SK-N-SH treated with all-trans-retinoic acid at 6 μM for 48 hours (cell line): ENCODE measurements around the gene TSHZ1.

Source experiments
- CREB5 ChIP-seq: fragments of 250-450 bp; sonication (Bioruptor Pico); IDR thresholded peaks from 2 replicates; pipeline ENCODE4 v1.5.1; 2020; ENCODE audit warnings: low read depth, mild to moderate bottlenecking, moderate library complexity
- CSRNP3 ChIP-seq: fragments of 250-450 bp; sonication (Bioruptor Pico); IDR thresholded peaks from 2 replicates; pipeline ENCODE4 v1.5.1; 2021; ENCODE audit warnings: mild to moderate bottlenecking, moderate library complexity
- OSR1 ChIP-seq: fragments of 250-450 bp; sonication (Bioruptor Pico); IDR thresholded peaks from 2 replicates; pipeline ENCODE4 v1.8.0; 2022; ENCODE audit warnings: moderate library complexity, mild to moderate bottlenecking, inconsistent platforms
- PATZ1 ChIP-seq: fragments of 250-450 bp; sonication (Bioruptor Pico); IDR thresholded peaks from 2 replicates; pipeline ENCODE4 v1.8.0; 2020; ENCODE audit warnings: mild to moderate bottlenecking, moderate library complexity, borderline replicate concordance
- SNAI2 ChIP-seq: fragments of 250-450 bp; sonication (Bioruptor Pico); IDR thresholded peaks from 2 replicates; pipeline ENCODE4 v1.5.0; 2020; ENCODE audit warnings: mild to moderate bottlenecking, moderate library complexity
- TOX ChIP-seq: fragments of 250-450 bp; sonication (Bioruptor Pico); IDR thresholded peaks from 2 replicates; pipeline ENCODE4 v1.8.0; 2021; ENCODE audit warnings: mild to moderate bottlenecking, moderate library complexity, borderline replicate concordance
- ZFP3 ChIP-seq: fragments of 250-450 bp; sonication (Bioruptor Pico); IDR thresholded peaks from 2 replicates; pipeline ENCODE4 v1.5.0; 2020; ENCODE audit warnings: mild to moderate bottlenecking, moderate library complexity

- TF ChIP-seq ZFP3 (CRISPR knock-in tag) (no peak), OSR1 (CRISPR knock-in tag) (no peak), PATZ1 (CRISPR knock-in tag) (no peak), TOX (CRISPR knock-in tag) (no peak), CSRNP3 (CRISPR knock-in tag) (no peak), SNAI2 (CRISPR knock-in tag) (no peak), CREB5 (CRISPR knock-in tag) (no peak)
Measured at GRCh38 chr18:75261430-75262223, 51.0 kb downstream of the TSHZ1 start.
